Heart left ventricle (tissue), 16 donors: Measurements from ENCODE around the gene DEK. TPM values are rescaled to one million over a fixed set of nuclear protein-coding genes. Genes with fewer than 3 reads are reported as not detected.
"Not testable (repeated sequence)": the region's sequence is repeated elsewhere in the genome, so short reads cannot be mapped to it uniquely, and the experiment has no call there.

Experiments
- ATAC-seq, 4 donors: fragments of 200-7000 bp; cut with Tn5 transposase; one replicate each; pipeline ENCODE4 v1.9.1; 2020 to 2022; ENCODE audit warnings: moderate library complexity in 4 of 4, mild to moderate bottlenecking in 3 of 4, moderate number of reproducible peaks in 1 of 4
- DNase-seq, 5 donors: peaks; one replicate each; pipeline ENCODE4 v3.0.0-alpha.2; 2020
- H3K27ac ChIP-seq, 12 donors: fragments of 200-600 bp; sonication (generic) in 4 of 12; one replicate each; pipeline versions ENCODE4 v1.5.0 to v1.8.0; 2016 to 2022; ENCODE audit warnings: mild to moderate bottlenecking in 2 of 12
- H3K27me3 ChIP-seq, 9 donors: fragments of 200-600 bp; sonication (generic) in 2 of 9; one replicate each; pipeline versions ENCODE4 v1.5.1 to v1.8.0; 2016 to 2022; ENCODE audit warnings: mild to moderate bottlenecking in 3 of 9
- H3K36me3 ChIP-seq, 9 donors: fragments of 200-600 bp; sonication (generic) in 2 of 9; one replicate each; pipeline versions ENCODE4 v1.5.0 to v1.8.0; 2018 to 2022; ENCODE audit warnings: mild to moderate bottlenecking in 2 of 9
- H3K4me1 ChIP-seq, 12 donors: fragments of 200-600 bp; sonication (generic) in 4 of 12; one replicate each; pipeline versions ENCODE4 v1.5.0 to v1.8.0; 2016 to 2022; ENCODE audit warnings: mild to moderate bottlenecking in 3 of 12
- H3K4me3 ChIP-seq, 12 donors: fragments of 200-600 bp; sonication (generic) in 4 of 12; one replicate each; pipeline versions ENCODE4 v1.5.0 to v1.8.0; 2017 to 2022; ENCODE audit warnings: mild to moderate bottlenecking in 9 of 12, moderate library complexity in 4 of 12
- H3K9me3 ChIP-seq, 12 donors: fragments of 200-600 bp; sonication (generic) in 4 of 12; one replicate each; pipeline versions ENCODE4 v1.5.0 to v1.8.0; 2016 to 2022; ENCODE audit warnings: mild to moderate bottlenecking in 1 of 12
- POLR2A ChIP-seq, 2 donors: fragments of 450-650 bp; IDR thresholded peaks; one replicate each; pipeline ENCODE4 v1.6.1; 2017; ENCODE audit warnings: antibody characterized with exemption in 2 of 2, mild to moderate bottlenecking in 2 of 2, moderate library complexity in 2 of 2
- WGBS, 4 donors: extraction: QIAGEN DNeasy Blood & Tissue Kit in 2 of 4; methylation state at CpG; one replicate each; pipeline versions ENCODE4 v1.1.5 to v1.1.7; 2013 to 2018; 5-methylcytosine and 5-hydroxymethylcytosine counted together
- intact Hi-C, 10 donors: fragments of 100-400 bp; cut with DNase I; formaldehyde crosslinking; loops; one replicate each; pipeline versions ENCODE4 v1.11.1 to v1.14.2; 2022
- polyA plus RNA-seq, 2 donors: library from polyadenylated mRNA; stranded (reverse); fragments of 200-250 nt; gene quantifications; one replicate each; pipeline ENCODE4 v1.2.3, GENCODE V29; 2013
- total RNA-seq, 9 donors: library from RNA; depleted of rRNA in 2 of 9; stranded (reverse); fragments of >200 nt in 2 of 9; fragmentation: NEBNext Ultra II Directional in 3 of 9; extraction: Animal tissue kit (Norgen Biotek cat#: 25700) in 3 of 9; gene quantifications; one replicate each; pipeline versions ENCODE4 v1.1.0 to v1.2.4, GENCODE V29; 2016 to 2023
- TF ChIP-seq, protein P1 (sequence below), 12 donors: fragments of 200-600 bp; sonication (generic) in 4 of 12; IDR thresholded peaks; one replicate each; pipeline versions ENCODE4 v1.5.0 to v1.8.0; 2018 to 2022; ENCODE audit warnings: antibody characterized with exemption in 12 of 12, mild to moderate bottlenecking in 5 of 12
- donor health status: ischemic (EF 13 %, LVEDD 7.1; RV severe dilation, severe dysfunction).
- donor health status: healthy with polysubstance abuse.
- donor health status: DM: no; HTN: yes; CAD: no.
- donor health status: DM: no; HTN: no; CAD: no.
- donor health status: ischemic (EF 25% LVEDD 6.9; RV normal size, moderate dysfunction).
- donor health status: ischemic (EF 25% LVEDD 5.7; RV mildly dilated, moderate dysfunction).
- donor health status: healthy.
- donor health status: DM: yes; HTN: yes; CAD: no.
- donor health status: ischemic (EF 35%, LVEDD 5.7; RV mildly dilated, moderate dysfunction).
- donor health status: nonischemic (EF 11% LVEDD 7.7; RV severe dilation, severe dysfunction).
- donor health status: DM: yes; HTN: yes; CAD: no.
- donor health status: PGD.
- donor health status: ischemic (EF 29% LVEDD 5.4; RV normal size, mild dysfunction).
- donor health status: nonischemic (EF 23%, LVEDD 6.1; RV moderate dilation, normal function).

The DEK gene
- total and polyA plus RNA-seq, 11 donors = 20.9 to 83.0 (median 54.3) TPM

DNA sequence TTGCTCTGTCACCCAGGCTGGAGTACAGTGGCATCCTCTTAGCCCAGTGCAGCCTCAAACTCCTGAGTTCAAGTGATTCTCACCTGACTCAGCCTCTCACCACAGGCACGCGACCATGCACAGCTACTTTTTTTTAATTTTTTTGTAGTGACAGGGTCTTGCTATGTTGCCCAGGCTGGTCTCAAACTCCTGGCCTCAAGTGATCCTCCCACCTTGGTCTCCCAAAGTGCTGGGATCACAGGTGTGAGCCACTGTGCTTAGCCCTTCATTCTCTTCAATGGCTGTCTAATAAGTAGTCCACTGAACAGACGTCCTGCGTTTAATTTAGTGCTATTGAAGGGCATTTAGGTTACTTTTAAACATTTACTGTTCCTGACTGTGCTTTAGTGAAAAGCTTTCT, 81.8 kb downstream of the DEK start:
- Histone ChIP-seq H3K27me3 (no peaks in the 10 kb centered on the region), H3K27ac (no peak overlapping the region), H3K36me3 (peaks cover 0 to 27% (median 1%) of the 10 kb centered on the region in 9 donors), H3K9me3 (no peaks in the 10 kb centered on the region), H3K4me3 (no peak overlapping the region), H3K4me1 (peaks cover 0 to 47% (median 3%) of the 10 kb centered on the region in 12 donors)
- intact Hi-C loops = no loop called here
- DNase-seq (no peak), ATAC-seq (no peak)
- 78 to 96% (median 87%) methylated on average over 4 of the region's 4 CpGs for WGBS, 4 donors
- no peak for TF ChIP-seq POLR2A (IDR thresholded peaks at IDR 0.05)
- TF ChIP-seq, protein P1, sequence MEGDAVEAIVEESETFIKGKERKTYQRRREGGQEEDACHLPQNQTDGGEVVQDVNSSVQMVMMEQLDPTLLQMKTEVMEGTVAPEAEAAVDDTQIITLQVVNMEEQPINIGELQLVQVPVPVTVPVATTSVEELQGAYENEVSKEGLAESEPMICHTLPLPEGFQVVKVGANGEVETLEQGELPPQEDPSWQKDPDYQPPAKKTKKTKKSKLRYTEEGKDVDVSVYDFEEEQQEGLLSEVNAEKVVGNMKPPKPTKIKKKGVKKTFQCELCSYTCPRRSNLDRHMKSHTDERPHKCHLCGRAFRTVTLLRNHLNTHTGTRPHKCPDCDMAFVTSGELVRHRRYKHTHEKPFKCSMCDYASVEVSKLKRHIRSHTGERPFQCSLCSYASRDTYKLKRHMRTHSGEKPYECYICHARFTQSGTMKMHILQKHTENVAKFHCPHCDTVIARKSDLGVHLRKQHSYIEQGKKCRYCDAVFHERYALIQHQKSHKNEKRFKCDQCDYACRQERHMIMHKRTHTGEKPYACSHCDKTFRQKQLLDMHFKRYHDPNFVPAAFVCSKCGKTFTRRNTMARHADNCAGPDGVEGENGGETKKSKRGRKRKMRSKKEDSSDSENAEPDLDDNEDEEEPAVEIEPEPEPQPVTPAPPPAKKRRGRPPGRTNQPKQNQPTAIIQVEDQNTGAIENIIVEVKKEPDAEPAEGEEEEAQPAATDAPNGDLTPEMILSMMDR (IDR thresholded peaks at IDR 0.05) = no peak

DNA sequence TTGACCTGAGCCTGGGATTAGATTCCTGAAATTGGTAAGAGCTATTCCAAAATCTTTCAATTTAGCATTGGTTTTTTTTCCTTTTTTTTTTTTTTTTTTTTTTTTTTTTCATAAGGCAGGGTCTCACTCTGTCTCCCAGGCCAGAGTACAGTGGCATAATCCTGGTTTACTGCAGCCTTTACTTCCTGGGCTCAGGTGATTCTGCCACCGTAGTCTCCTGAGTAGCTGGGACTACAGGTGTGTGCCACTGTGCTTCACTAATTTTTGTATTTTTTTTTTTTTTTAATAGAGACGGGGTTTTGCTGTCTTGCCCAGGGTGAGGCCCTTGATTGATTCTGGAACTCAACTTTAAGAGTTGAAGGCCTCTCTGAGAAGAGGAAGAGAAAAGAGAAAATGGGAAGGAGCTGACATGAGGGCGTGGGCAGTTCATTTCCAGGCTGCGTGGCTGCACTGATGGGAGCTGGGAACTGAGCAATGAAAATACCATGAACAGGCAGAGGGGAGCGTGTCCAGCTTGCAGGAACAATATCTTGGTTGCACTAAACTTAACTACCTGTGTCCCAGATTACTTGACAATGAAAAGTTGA, 84.5 kb downstream of the DEK start:
- H3K27me3 ChIP-seq = no peaks in the 10 kb centered on the region
- peaks cover 0 to 14% (median under 1%) of the 10 kb centered on the region in 9 donors for H3K36me3 ChIP-seq
- WGBS, 4 donors = 76 to 87% (median 84%) methylated on average over 5 of the region's 5 CpGs
- peaks cover 0 to 9% (median 0%) of the 10 kb centered on the region in 12 donors for H3K9me3 ChIP-seq
- H3K27ac ChIP-seq = peak overlapping the region in 1 of 12 donors; percentile 80
- ATAC-seq (peak in 3 of 4 donors; percentile 54 to 77 (median 62)), DNase-seq (peak; percentile 11 to 65 (median 35))
- intact Hi-C loops = no loop called here
- TF ChIP-seq, protein P1 (IDR thresholded peaks at IDR 0.05) = no peak
- TF ChIP-seq POLR2A (IDR thresholded peaks at IDR 0.05) = no peak
- peaks cover 0 to 47% (median 0%) of the 10 kb centered on the region in 12 donors for H3K4me1 ChIP-seq
- H3K4me3 ChIP-seq = no peak overlapping the region

DNA sequence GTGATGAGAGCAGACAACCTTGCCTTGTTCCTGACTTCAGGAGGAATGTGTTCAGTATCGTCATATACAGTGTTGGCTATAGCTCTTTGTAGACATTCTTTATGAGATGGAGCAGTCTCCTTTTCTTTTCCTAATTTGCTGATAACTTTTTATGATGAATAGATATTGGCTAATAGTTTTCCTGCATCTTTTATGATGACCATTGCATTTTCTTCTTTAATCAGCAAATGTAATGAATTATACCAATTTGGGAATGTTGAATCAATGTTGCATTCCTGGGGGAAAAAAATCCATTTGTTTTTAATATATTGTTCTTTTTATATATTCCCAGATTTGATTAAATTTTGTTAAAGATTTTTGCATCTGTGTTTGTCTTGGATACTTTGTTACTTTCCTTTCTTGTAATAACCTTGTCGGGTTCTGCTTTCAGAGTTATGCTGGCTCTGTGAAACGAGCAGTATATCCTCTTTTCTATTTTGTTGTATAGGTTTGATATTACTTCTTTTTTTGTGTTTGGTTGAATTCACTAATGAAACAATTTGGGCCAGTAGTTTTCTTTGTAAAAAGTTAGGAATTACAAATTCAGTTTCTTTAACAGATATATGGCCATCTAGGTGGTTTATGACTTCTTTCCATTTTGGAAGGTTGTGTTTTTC, 85.2 kb downstream of the DEK start:
- no peak for TF ChIP-seq POLR2A (IDR thresholded peaks at IDR 0.05)
- TF ChIP-seq, protein P1 (IDR thresholded peaks at IDR 0.05) = no peak
- no peaks in the 10 kb centered on the region for H3K27me3 ChIP-seq
- DNase-seq (no peak), ATAC-seq (no peak)
- H3K36me3 ChIP-seq = peaks cover 0 to 22% (median 9%) of the 10 kb centered on the region in 9 donors
- peaks cover 0 to 9% (median 0%) of the 10 kb centered on the region in 12 donors for H3K9me3 ChIP-seq
- intact Hi-C loops = no loop called here
- 86 to 93% (median 91%) methylated on average over 3 of the region's 3 CpGs for WGBS, 4 donors
- no peak overlapping the region for H3K4me3 ChIP-seq
- H3K4me1 ChIP-seq = peaks cover 0 to 47% (median 0%) of the 10 kb centered on the region in 12 donors
- H3K27ac ChIP-seq = peak overlapping the region in 1 of 12 donors; percentile 80

DNA sequence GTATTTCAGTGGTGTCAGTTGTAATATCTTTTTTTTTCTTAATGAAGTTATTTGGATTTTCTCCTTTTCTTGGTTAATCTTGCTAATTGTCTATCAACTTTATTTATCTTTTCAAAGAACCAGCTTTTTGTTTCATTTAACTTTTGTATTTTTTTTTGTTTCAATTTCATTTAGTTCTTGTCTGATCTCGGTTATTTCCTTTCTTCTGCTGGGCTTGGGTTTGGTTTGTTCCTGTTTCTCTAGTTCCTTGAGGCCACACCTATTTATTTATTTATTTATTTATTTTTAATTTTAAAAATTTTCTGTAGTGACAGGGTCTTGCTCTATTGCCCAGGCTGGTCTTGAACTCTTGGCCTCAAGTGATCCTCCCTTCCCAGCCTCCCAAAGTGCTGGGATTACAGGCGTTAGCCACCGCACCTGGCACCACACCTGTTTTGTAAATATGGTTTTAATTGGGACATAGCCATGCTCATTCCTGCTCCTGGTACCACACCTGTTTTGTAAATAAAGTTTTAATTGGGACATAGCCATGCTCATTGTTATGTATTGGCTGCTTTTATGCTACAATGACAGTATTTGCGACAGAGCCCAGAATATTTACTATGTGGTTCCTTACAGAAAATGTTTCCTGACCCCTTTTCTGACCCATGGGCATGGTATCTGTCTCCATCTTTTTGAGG, 86.9 kb downstream of the DEK start:
- TF ChIP-seq, protein P1 (IDR thresholded peaks at IDR 0.05) = no peak
- no peak for TF ChIP-seq POLR2A (IDR thresholded peaks at IDR 0.05)
- peaks cover 0 to 9% (median 0%) of the 10 kb centered on the region in 12 donors for H3K9me3 ChIP-seq
- intact Hi-C loops = no loop called here

DNA sequence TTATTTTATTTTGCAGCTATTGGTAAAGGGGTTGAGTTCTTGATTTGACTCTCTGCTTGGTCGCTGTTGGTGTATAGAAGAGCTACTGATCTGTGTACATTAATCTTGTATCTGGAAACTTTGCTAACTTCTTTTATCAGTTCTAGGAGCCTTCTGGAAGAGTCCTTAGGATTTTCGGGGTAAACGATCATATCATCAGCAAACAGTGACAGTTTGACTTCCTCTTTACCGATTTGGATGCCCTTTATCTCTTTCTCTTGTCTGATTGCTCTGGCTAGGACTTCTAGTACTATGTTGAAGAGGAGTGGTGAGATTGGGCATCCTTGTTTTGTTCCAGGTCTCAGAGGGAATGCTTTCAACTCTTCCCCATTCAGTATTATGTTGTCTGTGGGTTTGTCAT, 88.1 kb downstream of the DEK start:
- intact Hi-C loops, ATAC-seq, DNase-seq, H3K9me3 ChIP-seq, H3K4me3 ChIP-seq, H3K27me3 ChIP-seq, H3K27ac ChIP-seq: not testable (repeated sequence)
- Histone ChIP-seq H3K36me3 (peaks cover 0 to 45% (median 27%) of the 10 kb centered on the region in 9 donors), H3K4me1 (peaks cover 0 to 44% (median 0%) of the 10 kb centered on the region in 12 donors)
- WGBS, 4 donors = 62 to 65% (median 63%) methylated on average over 4 of the region's 4 CpGs

More for the DNA sequence above, 86.9 kb downstream of the DEK start:
- ATAC-seq (no peak), DNase-seq (no peak)
- Histone ChIP-seq H3K36me3 (peaks cover 0 to 36% (median 19%) of the 10 kb centered on the region in 9 donors), H3K27me3 (no peaks in the 10 kb centered on the region), H3K4me3 (no peak overlapping the region), H3K4me1 (peaks cover 0 to 47% (median 0%) of the 10 kb centered on the region in 12 donors), H3K27ac (peak overlapping the region in 1 of 12 donors; percentile 80)
- WGBS, 4 donors = 87 to 92% (median 91%) methylated on average over 4 of the region's 4 CpGs
